IMR-90 (cell line): ENCODE data around the gene GARIN5A. TPM values are rescaled to one million over a fixed set of nuclear protein-coding genes. Genes with fewer than 3 reads are reported as not detected.
A peak's percentile ranks its signal among the peaks of the same experiment; 100 is the strongest.

ENCODE experiments used
- ATAC-seq: fragments of 200-7000 bp; cut with Tn5 transposase; 2 replicates; pipeline ENCODE4 v1.9.1; 2020; ENCODE audit warnings: low read depth, mild to moderate bottlenecking, moderate library complexity
- BruUV-seq: library from RNA; stranded (reverse); fragments of 400-500 nt; replicated peaks from 2 replicates; lab custom pipeline; 2021; lab: Mats Ljungman, UMichigan
- CTCF ChIA-PET: fragments of 300-600 bp; formaldehyde crosslinking; extraction: SDS; loops from one replicate; lab custom pipeline; 2021; ENCODE audit warnings: antibody characterized with exemption; lab: Yijun Ruan, JAX
- POLR2A ChIA-PET: fragments of 300-600 bp; sonication (Branson Sonifier 250); formaldehyde crosslinking; loops from one replicate; lab custom pipeline; 2022; ENCODE audit warnings: antibody characterized with exemption; ENCODE audit not compliant: unreplicated experiment; lab: Charles Lee
- DNase-seq: peaks from one replicate; pipeline ENCODE4 v3.0.0; 2013
- H2AFZ ChIP-seq: replicated peaks from 2 replicates; pipeline ENCODE3; 2013; ENCODE audit warnings: low read length, mild to moderate bottlenecking; ENCODE audit not compliant: poor library complexity
- H2AK5ac ChIP-seq: 2 replicates; pipeline ENCODE4 v1.6.1; 2013; ENCODE audit warnings: low read depth, low read length, inconsistent platforms
- H2AK9ac ChIP-seq: replicated peaks from 2 replicates; pipeline ENCODE3; 2013; ENCODE audit warnings: mild to moderate bottlenecking, low read depth, low read length, moderate library complexity; ENCODE audit not compliant: poor library complexity
- H2BK120ac ChIP-seq: 2 replicates; pipeline ENCODE4 v1.6.1; 2013; ENCODE audit warnings: low read depth, low read length, inconsistent platforms
- H2BK15ac ChIP-seq: 3 replicates; pipeline ENCODE4 v1.6.1; 2013; ENCODE audit warnings: low read depth, low read length, inconsistent platforms
- H2BK20ac ChIP-seq: 2 replicates; pipeline ENCODE4 v1.6.1; 2013; ENCODE audit warnings: low read depth, mild to moderate bottlenecking, inconsistent platforms, low read length, moderate library complexity
- H2BK5ac ChIP-seq: 2 replicates; pipeline ENCODE4 v1.6.1; 2013; ENCODE audit warnings: mild to moderate bottlenecking, low read depth, low read length, inconsistent platforms; ENCODE audit not compliant: poor library complexity, severe bottlenecking
- H3K14ac ChIP-seq: replicated peaks from 2 replicates; pipeline ENCODE4 v1.6.1; 2013; ENCODE audit warnings: low read depth, low read length, inconsistent platforms
- H3K18ac ChIP-seq: 2 replicates; pipeline ENCODE4 v1.6.1; 2013; ENCODE audit warnings: low read depth, low read length, control low read depth
- H3K23ac ChIP-seq: 2 replicates; pipeline ENCODE4 v1.6.1; 2013; ENCODE audit warnings: low read depth, low read length, inconsistent platforms
- H3K27ac ChIP-seq: 2 replicates; pipeline ENCODE4 v1.5.1; 2013; ENCODE audit warnings: mild to moderate bottlenecking, control low read depth, low read length; ENCODE audit not compliant: insufficient read depth
- H3K27me3 ChIP-seq: 2 replicates; pipeline ENCODE4 v1.6.1; 2013; ENCODE audit warnings: low read length; ENCODE audit not compliant: control insufficient read depth, insufficient read depth
- H3K36me3 ChIP-seq: 2 replicates; pipeline ENCODE4 v1.6.1; 2013; ENCODE audit warnings: low read length, mixed read lengths; ENCODE audit not compliant: control insufficient read depth, insufficient read depth
- H3K4ac ChIP-seq: 2 replicates; pipeline ENCODE4 v1.6.1; 2013; ENCODE audit warnings: low read depth, low read length, inconsistent platforms
- H3K4me1 ChIP-seq: 2 replicates; pipeline ENCODE4 v1.6.1; 2013; ENCODE audit warnings: low read length, mixed read lengths; ENCODE audit not compliant: control insufficient read depth, insufficient read depth
- H3K4me2 ChIP-seq: 2 replicates; pipeline ENCODE4 v1.6.1; 2013; ENCODE audit warnings: low read depth, mild to moderate bottlenecking, control low read depth, low read length, moderate library complexity
- H3K4me3 ChIP-seq: 2 replicates; pipeline ENCODE4 v1.5.1; 2013; ENCODE audit warnings: low read depth, mild to moderate bottlenecking, control low read depth, low read length, moderate library complexity; ENCODE audit not compliant: insufficient read depth
- H3K56ac ChIP-seq: 2 replicates; pipeline ENCODE4 v1.6.1; 2013; ENCODE audit warnings: low read length, inconsistent platforms; ENCODE audit not compliant: insufficient read depth; ENCODE audit errors: extremely low read depth
- H3K79me1 ChIP-seq, 2 experiments: 2 replicates each; pipeline ENCODE4 v1.6.1; 2013; ENCODE audit warnings: low read length in 2 of 2, inconsistent platforms in 1 of 2, low read depth in 1 of 2
- H3K9ac ChIP-seq: 2 replicates; pipeline ENCODE4 v1.6.1; 2013; ENCODE audit warnings: low read depth, low read length, control low read depth
- H3K9me1 ChIP-seq: 2 replicates; pipeline ENCODE4 v1.6.1; 2013; ENCODE audit warnings: low read length, inconsistent platforms; ENCODE audit not compliant: insufficient read depth
- H3K9me3 ChIP-seq: 2 replicates; pipeline ENCODE4 v1.6.1; 2013; ENCODE audit warnings: low read length; ENCODE audit not compliant: control insufficient read depth, insufficient read depth
- H4K20me1 ChIP-seq: 2 replicates; pipeline ENCODE4 v1.6.1; 2013; ENCODE audit warnings: low read length, inconsistent platforms; ENCODE audit not compliant: insufficient read depth
- H4K5ac ChIP-seq: 2 replicates; pipeline ENCODE4 v1.6.1; 2013; ENCODE audit warnings: mild to moderate bottlenecking, low read depth, low read length, control low read depth
- H4K8ac ChIP-seq, 2 experiments: 2 replicates each; pipeline ENCODE4 v1.6.1; 2013; ENCODE audit warnings: low read depth in 2 of 2, low read length in 2 of 2, control low read depth in 1 of 2, inconsistent platforms in 1 of 2
- H4K91ac ChIP-seq: 2 replicates; pipeline ENCODE4 v1.6.1; 2013; ENCODE audit warnings: low read depth, low read length, inconsistent platforms; ENCODE audit not compliant: insufficient read depth
- BHLHE40 ChIP-seq: fragments of 150-350 bp; IDR thresholded peaks from 2 replicates; pipeline ENCODE4 v1.6.1; 2016; ENCODE audit warnings: mild to moderate bottlenecking, low read depth, low read length
- CEBPB ChIP-seq: IDR thresholded peaks from 2 replicates; pipeline ENCODE4 v1.6.1; 2012; ENCODE audit warnings: low read depth, low read length, improper control_type of control experiment
- CHD1 ChIP-seq: IDR thresholded peaks from 2 replicates; pipeline ENCODE4 v1.6.1; 2012; ENCODE audit warnings: low read depth, low read length, improper control_type of control experiment
- CTCF ChIP-seq: conservative IDR thresholded peaks from 2 replicates; pipeline ENCODE4 v1.5.1; 2012; ENCODE audit warnings: mild to moderate bottlenecking, low read depth, low read length, improper control_type of control experiment
- FOS ChIP-seq: fragments of 150-350 bp; IDR thresholded peaks from 2 replicates; pipeline ENCODE4 v1.6.1; 2016; ENCODE audit warnings: low read depth, low read length
- MAFK ChIP-seq: IDR thresholded peaks from 2 replicates; pipeline ENCODE4 v1.6.1; 2012; ENCODE audit warnings: low read depth, low read length, improper control_type of control experiment
- MXI1 ChIP-seq: IDR thresholded peaks from 2 replicates; pipeline ENCODE4 v1.6.1; 2012; ENCODE audit warnings: low read depth, mild to moderate bottlenecking, low read length, moderate library complexity, borderline replicate concordance
- NFE2L2 ChIP-seq: fragments of 150-350 bp; IDR thresholded peaks from 2 replicates; pipeline ENCODE4 v1.6.1; 2016; ENCODE audit warnings: low read depth, mild to moderate bottlenecking, low read length
- POLR2A ChIP-seq: IDR thresholded peaks from 2 replicates; pipeline ENCODE4 v1.6.1; 2012; ENCODE audit warnings: mild to moderate bottlenecking, low read depth, low read length
- RAD21 ChIP-seq: IDR thresholded peaks from 2 replicates; pipeline ENCODE4 v1.6.1; 2012; ENCODE audit warnings: low read length, improper control_type of control experiment
- RCOR1 ChIP-seq: IDR thresholded peaks from 2 replicates; pipeline ENCODE4 v1.6.1; 2012; ENCODE audit warnings: mild to moderate bottlenecking, low read length, improper control_type of control experiment; ENCODE audit not compliant: insufficient replicate concordance
- RFX5 ChIP-seq: IDR thresholded peaks from 2 replicates; pipeline ENCODE4 v1.8.0; 2012; ENCODE audit warnings: low read depth, mild to moderate bottlenecking, low read length, moderate library complexity
- SMC3 ChIP-seq: fragments of 150-350 bp; IDR thresholded peaks from 2 replicates; pipeline ENCODE4 v1.6.1; 2016; ENCODE audit warnings: low read depth, mild to moderate bottlenecking, antibody characterized with exemption, low read length, moderate library complexity
- USF2 ChIP-seq: fragments of 150-350 bp; IDR thresholded peaks from 2 replicates; pipeline ENCODE4 v1.6.1; 2017; ENCODE audit warnings: mild to moderate bottlenecking, antibody characterized with exemption, low read length, low read depth
- WGBS, 2 experiments: methylation state at CpG; one replicate each; pipeline versions ENCODE4 v1.1.5 to v1.1.7; 2013; ENCODE audit warnings: missing lambda C conversion rate in 2 of 2; ENCODE audit not compliant: insufficient read length in 1 of 2; ENCODE audit errors: extremely low coverage in 2 of 2; 5-methylcytosine and 5-hydroxymethylcytosine counted together
- dilution Hi-C: fragments of 300-500 bp; cut with HindIII; formaldehyde crosslinking; loops from one replicate; pipeline ENCODE4 v1.14.3; 2018; ENCODE audit warnings: low sequenced_read_pairs; ENCODE audit not compliant: unreplicated experiment
- in situ Hi-C: fragments of 300-500 bp; cut with MboI; formaldehyde crosslinking; loops from 3 replicates; pipeline ENCODE4 v1.14.3; 2019; ENCODE audit warnings: low sequenced_read_pairs, inconsistent platforms, mixed read lengths
- intact Hi-C: fragments of 100-400 bp; cut with micrococcal nuclease; formaldehyde crosslinking; loops from 2 replicates; pipeline ENCODE4 v1.10.0; 2022
- polyA plus RNA-seq, 3 experiments: library from polyadenylated mRNA; depleted of rRNA; stranded (reverse); fragments of >200 nt; gene quantifications; 2 replicates each; pipeline ENCODE4 v1.2.3, GENCODE V29; 2012; ENCODE audit warnings: low replicate concordance in 1 of 3
- total RNA-seq: library from RNA; depleted of rRNA; stranded (reverse); fragments of >200 nt; gene quantifications from 2 replicates; pipeline ENCODE4 v1.2.3, GENCODE V29; 2012
- TF ChIP-seq, protein P1 (sequence below): fragments of 150-350 bp; IDR thresholded peaks from 2 replicates; pipeline ENCODE4 v1.6.1; 2016; ENCODE audit warnings: low read depth, mild to moderate bottlenecking, low read length, moderate library complexity, borderline replicate concordance

Gene GARIN5A
- total and polyA plus RNA-seq, 2 of the 4 experiments (the other 2 are of a cell fraction) = 0.53 TPM; not detected in 1

GRCh38 chr19:50488389-50489194 is 11.9 kb upstream of the GARIN5A start:
- dilution Hi-C loops (no loop called here), in situ Hi-C loops (no loop called here), intact Hi-C loops (no loop called here)
- no peaks in the 10 kb centered on the region for H3K79me1 ChIP-seq
- no peak overlapping the region for H3K14ac ChIP-seq
- peaks cover 40% of the 10 kb centered on the region for H3K27me3 ChIP-seq
- peaks cover 2% of the 10 kb centered on the region; the same call in 1 of the 2 replicates for H3K36me3 ChIP-seq
- no peak overlapping the region for H4K5ac ChIP-seq
- no peak overlapping the region for H2BK120ac ChIP-seq
- no peak overlapping the region for H2BK15ac ChIP-seq
- CTCF ChIA-PET = no interaction called here
- H3K56ac ChIP-seq = no peak overlapping the region
- H2AK9ac ChIP-seq = no peak overlapping the region
- no TSS peak for BruUV-seq
- ATAC-seq (peak; percentile 19; the same call in 1 of the 2 replicates), DNase-seq (no peak)
- no peak overlapping the region for H2BK5ac ChIP-seq
- no peak overlapping the region for H3K4me3 ChIP-seq
- H3K23ac ChIP-seq = no peak overlapping the region
- no peaks in the 10 kb centered on the region for H3K4me1 ChIP-seq
- H3K27ac ChIP-seq = no peak overlapping the region
- no peaks in the 10 kb centered on the region for H4K20me1 ChIP-seq
- H3K18ac ChIP-seq = no peak overlapping the region
- no peak overlapping the region for H2BK20ac ChIP-seq
- peaks cover 6% of the 10 kb centered on the region; the same call in 1 of the 2 replicates for H3K9me3 ChIP-seq
- H2AFZ ChIP-seq = no peak overlapping the region
- no peaks in the 10 kb centered on the region for H3K9me1 ChIP-seq
- H3K4me2 ChIP-seq = no peak overlapping the region
- 18% methylated on average over 7 of the region's 13 CpGs; no CpG with 5 or more reads in 1 of the 2 experiments for WGBS, 2 experiments
- H3K4ac ChIP-seq = no peak overlapping the region
- no peak overlapping the region for H4K91ac ChIP-seq
- no peak overlapping the region for H3K9ac ChIP-seq
- POLR2A ChIA-PET = no interaction called here
- no peak overlapping the region for H2AK5ac ChIP-seq
- no peak overlapping the region for H4K8ac ChIP-seq
- no peak for TF ChIP-seq CHD1
- no peak for TF ChIP-seq MAFK
- TF ChIP-seq RAD21 = no peak
- no peak for TF ChIP-seq RCOR1
- no peak for TF ChIP-seq MXI1
- TF ChIP-seq RFX5 = no peak
- TF ChIP-seq NFE2L2 = no peak
- TF ChIP-seq BHLHE40 = no peak
- TF ChIP-seq CTCF = no peak
- no peak for TF ChIP-seq FOS
- no peak for TF ChIP-seq USF2
- TF ChIP-seq CEBPB = no peak
- TF ChIP-seq, protein P1, sequence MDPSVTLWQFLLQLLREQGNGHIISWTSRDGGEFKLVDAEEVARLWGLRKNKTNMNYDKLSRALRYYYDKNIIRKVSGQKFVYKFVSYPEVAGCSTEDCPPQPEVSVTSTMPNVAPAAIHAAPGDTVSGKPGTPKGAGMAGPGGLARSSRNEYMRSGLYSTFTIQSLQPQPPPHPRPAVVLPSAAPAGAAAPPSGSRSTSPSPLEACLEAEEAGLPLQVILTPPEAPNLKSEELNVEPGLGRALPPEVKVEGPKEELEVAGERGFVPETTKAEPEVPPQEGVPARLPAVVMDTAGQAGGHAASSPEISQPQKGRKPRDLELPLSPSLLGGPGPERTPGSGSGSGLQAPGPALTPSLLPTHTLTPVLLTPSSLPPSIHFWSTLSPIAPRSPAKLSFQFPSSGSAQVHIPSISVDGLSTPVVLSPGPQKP = no peak
- TF ChIP-seq POLR2A = no peak
- no peak for TF ChIP-seq SMC3
